HG03175 (cell line): ENCODE data around the gene MAP1LC3B.
A peak's percentile ranks its signal among the peaks of the same experiment; 100 is the strongest.
"Not testable (repeated sequence)": the region's sequence is repeated elsewhere in the genome, so short reads cannot be mapped to it uniquely, and the experiment has no call there.

Experiments used
- ATAC-seq: cut with Tn5 transposase; IDR thresholded peaks from one replicate; pipeline ENCODE4 v1.9.1; 2021; ENCODE audit warnings: mild to moderate bottlenecking, moderate library complexity; ENCODE audit not compliant: unreplicated experiment

Gene MAP1LC3B

DNA sequence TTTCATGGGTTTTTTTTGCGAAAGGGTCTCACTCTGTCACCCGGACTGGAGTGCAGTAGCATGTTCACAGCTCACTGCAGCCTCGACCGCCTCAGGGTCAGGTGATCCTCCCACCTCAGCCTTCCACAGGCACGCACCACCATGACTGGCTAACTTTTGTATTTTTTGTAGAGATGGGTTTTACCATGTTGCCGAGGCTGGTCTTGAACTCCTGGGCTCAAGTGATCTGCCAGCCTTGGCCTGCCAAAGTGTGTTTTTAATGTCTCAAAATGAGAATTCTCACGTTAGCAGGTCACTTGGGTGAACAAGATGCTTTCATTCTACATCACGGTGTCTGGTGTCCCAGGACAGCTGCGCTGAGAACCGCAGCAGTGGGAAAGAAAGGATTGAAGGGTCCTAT is 11.7 kb upstream of the MAP1LC3B start:
- no peak for ATAC-seq

DNA sequence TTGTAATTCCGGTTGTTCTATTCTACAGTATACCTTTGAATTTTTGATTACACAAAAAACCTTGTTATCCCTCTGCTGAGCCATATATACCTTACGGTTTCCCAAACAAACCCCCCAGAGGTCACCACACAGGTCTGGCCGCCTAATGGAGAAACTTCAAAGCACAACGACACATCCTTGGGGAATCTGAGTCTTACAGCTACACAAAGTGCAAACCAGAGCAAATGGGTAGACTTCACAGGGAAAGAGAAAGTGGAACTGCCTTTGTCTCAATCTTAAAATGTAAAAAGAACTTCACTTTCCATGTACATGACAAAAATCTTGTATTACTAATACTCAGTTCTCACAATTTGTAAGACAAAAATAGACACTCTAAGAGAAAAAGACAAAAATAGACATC is 11.3 kb upstream of the MAP1LC3B start:
- no peak for ATAC-seq

DNA sequence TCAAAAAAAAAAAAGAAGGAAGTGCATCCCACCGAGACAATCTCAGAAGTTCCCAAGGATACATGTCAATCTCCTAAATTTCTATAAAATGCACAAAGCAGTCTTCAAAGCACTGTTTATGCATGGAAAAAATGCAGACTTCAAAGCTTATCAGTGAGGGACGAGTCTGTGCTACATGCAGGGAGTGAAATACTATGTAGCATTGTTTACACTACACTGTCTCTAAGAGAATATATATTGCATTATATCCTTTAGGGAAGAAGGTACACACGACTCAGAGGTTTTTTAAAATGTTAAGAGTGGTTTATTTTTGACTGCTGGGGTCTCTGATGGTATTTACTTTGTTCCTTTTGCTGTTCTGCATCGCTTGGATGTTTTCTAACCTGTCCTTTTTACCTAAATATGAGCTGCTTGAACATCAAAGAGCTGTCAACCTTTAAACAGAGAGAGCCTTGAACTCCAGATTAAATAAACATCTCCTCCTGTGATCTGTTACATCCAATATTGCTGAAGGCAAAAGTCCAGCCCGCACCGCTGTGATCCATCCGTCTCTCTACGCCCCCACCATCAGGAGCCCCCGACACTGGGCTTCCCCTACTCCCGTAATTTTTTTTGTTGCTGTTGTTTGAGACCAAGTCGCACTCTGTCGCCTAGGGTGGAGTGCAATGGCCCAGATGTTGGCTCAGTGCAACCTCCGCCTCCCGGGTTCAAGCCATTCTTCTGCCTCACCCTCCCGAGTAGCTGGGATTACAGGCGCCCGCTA is 9.9 kb upstream of the MAP1LC3B start:
- no peak for ATAC-seq

DNA sequence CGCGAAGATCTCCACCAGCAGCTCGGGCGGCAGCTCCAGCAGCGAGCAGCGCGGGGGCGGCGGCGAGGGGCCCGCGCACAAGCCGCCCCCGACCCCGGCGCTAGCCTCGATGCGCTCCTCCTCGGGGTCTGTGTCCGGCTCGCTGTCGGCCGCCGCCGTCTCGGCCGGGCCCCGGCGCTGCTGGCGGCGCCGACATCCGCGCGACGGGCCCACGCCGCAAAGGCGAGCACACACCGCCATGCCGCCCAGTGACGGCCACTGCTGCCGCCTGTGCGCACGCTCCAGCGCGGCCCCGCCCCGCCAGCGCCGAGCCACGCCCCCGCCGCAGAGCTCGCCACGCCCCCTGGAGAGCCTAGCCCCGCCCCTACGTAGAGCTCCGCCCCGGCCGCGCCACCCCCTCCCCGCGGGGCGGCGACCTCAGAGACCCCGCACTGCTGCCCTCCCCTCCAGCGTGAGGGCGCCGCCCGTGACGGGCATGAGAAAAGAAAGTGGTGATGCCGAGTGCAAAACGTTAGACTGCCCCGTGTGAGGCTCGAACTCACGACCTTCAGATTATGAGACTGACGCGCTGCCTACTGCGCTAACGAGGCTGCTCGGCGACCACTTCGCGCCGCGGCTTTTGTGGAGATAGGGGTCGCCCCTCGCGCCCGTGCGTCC is 8.5 kb upstream of the MAP1LC3B start, which contains the start of gene FBXO31:
Gene FBXO31 (minus strand): TSS at position 272 of the 657 bp plus-strand sequence. CDS start 32 bp downstream, at position 240.
- peak; percentile 50 for ATAC-seq

DNA sequence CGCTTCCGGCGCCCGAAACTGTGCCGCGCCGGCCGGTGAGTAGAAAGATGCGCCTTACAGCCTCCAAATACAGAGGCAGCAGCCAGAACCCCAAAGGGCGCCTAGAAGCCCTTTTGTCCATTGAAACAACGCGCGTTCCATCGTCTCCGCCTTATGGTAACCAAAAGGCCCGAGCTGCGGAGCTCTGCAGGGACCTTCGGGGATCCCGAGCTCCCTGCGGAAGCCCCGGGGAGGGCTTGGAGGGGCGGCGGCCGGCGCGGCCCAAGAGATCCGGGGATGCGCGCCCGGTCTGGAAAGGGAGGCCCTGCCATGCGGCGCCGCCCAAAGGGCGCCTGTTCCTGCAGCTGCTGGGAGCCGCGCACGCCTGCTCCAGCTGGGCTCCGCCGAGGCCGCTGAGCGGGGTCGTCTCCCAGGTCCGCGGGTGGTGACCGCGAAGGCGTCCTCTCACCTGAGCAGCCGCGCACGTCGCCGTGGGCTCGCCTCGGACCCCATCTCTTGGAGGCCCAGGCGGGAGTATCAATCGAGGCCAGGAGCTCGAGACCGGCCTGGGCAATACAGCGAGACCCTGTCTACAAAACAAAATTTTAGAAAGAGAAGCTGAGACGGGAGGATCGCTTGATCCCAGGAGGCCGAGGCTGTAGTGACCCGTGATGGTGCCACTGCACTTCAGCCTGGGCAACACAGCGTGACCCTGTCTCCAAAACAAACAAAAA is 7.8 kb upstream of the MAP1LC3B start:
- no peak for ATAC-seq

DNA sequence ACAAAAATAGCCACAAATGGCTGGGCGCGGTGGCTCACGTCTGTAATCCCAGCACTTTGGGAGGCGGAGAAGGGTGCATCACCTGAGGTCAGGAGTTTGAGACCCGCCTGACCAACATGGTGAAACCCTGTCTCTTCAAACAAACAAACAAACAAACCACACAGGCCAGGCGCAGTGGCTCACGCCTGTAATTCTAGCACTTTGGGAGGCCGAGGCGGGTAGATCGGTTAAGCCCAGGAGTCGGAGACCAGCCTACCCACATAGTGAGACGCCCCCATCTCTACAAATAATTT is 7.3 kb upstream of the MAP1LC3B start:
- ATAC-seq = not testable (repeated sequence)

DNA sequence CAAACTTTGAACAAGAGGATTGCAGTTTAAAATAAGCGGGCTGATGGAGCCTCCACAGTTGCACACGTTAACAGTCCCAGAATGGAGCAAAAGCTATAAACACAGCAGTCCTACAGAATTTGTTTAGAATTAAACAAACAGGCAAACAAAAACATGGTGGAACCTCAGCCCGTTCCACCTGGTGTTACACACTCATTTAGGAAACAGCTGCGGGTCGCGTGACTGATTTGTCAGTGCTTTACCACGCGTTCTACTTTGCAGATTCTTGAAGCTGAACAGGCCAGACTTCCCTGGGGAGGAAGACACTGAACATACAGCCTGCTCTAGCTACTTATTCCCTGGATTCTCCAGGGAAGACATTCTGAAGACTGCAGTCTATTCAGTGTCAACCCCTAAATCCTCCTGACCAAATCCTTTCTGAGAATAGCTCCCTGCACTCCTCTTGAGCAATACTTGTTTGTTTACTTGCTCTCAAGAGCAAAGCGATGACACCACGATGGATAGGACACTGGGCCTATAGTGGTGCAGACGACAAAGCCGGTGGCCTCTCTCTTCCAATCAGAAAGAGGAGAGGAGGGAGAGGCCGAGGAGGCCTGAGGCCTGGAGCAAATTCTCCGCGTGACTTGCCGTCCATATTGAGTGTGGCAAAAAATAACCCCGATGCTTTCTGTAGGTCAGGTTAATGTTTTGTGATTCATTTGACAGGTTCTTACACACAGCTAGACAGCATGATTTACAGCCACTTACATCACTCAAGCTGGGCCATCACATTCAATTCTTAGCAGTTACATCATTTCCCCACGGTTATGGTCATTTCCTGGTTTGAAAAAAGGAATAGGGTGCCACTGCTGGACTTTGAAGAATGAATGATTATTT is 4.0 kb upstream of the MAP1LC3B start:
- peak; percentile 60 for ATAC-seq

- ATAC-seq = no peak
Observed at GRCh38 chr16:87388818-87389134, 3.4 kb upstream of the MAP1LC3B start.

DNA sequence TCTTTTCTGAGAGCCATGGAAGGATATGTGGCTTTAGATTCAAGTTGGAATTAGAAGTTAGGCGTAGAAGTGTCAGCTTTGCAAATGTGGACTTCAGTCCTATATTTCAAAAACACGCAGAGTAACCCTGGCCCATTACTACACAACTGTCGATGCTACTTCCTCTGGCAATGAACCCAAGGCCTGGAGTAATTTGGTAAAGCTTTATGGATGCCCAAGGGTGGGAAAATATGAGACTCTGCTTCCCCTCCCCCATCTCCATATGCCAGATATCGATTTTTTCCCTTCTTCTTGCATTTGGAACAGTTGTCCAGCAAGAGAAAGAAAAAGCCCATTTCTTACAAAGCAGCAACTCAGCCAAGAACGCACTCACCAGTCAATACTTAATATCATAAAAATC is 2.9 kb upstream of the MAP1LC3B start:
- ATAC-seq = no peak

DNA sequence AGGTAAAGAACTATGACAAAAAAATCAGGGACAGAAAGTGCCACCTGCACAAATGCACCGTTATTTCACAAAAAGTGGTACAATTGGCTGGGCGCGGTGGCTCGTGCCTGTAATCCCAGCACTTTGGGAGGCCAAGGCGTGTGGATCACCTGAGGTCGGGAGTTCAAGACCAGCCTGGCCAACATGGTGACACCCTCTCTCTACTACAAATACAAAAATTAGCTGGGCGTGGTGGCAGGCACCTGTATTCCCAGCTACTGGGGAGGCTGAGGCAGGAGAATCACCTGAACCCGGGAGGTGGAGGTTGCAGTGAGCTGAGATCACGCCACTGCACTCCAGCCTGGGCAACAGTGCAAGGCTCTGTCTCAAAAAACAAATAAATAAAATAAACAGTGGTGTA is 2.2 kb upstream of the MAP1LC3B start:
- not testable (repeated sequence) for ATAC-seq

DNA sequence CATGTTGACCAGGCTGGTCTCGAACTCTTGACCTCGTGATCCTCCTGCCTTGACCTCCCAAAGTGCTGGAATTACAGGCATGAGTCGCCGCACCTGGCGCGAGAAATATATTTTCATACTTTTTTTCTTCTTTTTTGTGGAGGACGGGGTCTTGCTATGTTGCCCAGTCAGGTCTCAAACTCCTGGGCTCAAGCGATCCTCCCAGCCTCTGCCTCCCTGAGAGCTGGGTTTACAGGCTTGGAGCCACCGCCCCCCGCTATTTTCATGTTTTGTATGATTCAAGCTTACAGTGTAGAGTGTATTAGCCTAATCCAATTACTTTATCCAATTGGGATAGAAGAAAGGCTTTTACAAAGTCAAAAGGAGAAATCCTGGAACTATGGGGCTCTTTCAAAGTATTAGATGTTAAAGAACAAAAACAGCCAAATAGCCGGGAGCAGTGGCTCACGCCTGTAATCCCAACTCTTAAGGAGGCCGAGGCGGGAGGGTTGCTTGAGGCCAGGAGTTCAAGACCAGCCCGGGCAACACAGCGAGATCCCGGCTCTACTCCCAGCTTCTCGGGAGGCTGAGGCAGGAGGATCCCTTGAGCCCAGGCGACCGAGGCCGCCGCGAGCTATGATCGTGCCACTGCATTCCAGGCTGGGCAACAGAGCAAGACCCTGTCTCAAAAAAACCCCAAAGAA is 1.4 kb upstream of the MAP1LC3B start:
- ATAC-seq = no peak

DNA sequence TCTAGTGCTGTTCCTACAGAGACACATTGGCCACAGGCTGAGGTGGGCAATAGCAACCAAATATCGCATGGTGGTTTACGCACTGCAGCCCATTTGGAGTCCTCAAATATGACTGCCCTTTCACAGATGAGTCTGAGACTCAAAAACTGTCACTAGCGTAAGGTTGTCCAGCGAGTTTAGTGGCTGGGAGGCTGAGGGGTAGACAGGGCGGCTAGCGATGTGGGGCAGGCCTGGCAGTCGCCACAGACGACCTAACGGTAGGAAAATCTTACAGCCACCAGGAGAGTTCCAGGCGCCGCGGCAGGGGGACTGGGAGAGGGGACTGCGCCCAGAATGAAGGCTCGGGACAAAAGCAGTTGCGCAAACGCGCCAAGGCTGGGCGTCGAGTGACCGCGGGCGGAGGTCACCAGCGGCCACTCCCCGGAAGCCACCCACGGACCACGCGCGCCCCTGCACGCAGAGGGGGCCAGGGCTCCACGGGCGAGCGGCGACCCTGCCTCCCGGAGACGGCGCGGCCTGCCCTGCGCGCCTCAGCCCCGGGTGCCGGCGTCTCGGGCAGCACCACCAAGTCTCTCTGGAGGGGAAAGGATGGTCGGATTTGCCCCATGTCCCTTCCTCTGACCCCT is 699 bp upstream of the MAP1LC3B start:
- ATAC-seq = no peak

DNA sequence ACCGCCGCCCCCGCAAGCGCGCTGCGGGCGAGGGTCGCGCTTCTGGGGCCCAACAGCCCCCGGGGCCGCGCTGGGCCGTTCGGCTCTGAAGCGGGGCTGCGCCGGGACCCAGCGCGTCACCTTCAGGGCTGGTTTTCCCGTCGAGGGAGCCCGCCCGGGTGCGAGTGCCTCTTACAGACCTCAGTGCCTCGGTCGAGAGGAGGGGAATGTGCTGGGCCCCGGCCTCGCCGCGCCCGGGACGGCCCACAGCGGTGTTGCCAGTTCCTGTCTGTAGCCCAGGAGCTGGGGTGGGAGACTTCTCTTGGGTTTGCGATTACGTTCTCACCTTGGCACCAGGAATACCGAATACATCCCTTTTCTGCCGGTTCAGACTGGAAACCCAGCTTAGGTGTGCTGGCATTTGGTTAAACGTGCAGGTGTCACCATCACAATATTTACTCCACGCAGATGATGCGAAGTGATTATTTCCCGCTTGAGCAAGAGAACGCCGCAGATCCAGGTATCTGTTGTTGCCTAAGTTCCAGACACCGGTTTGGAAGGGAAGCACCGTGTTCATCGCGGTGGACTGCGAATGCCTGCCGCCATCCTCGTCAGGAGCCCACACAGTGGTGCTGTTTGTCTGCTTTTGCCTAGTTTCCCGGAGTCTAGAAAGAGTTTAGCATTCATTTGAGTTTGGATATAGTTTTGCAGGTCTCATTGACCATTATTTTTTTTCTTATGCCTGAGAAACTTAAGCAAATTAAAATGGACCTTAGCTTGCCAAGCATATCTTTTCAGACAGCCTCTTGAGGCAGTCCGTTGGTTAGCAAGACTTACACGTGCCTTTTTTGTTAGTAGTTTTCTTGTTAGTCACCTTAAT is 914 bp downstream of the MAP1LC3B start:
- ATAC-seq = no peak

DNA sequence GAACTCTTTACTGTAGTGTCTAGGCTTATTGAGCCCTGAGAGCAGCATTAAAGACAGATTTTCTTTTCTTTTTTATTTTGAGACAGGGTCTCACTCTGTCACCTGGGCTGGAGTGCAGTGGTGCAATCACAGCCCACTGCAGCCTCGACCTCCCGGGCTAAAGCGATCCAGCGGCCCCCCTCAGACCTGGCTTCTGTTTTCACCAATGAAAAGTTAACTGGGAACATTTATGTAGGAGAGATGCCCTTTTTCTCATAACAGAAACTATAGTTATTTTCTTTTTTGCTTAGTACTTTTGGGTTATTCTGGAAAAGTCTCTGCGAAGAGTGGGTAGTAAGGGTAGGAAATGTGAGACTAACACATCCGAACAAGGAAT is 1.5 kb downstream of the MAP1LC3B start:
- ATAC-seq = no peak

DNA sequence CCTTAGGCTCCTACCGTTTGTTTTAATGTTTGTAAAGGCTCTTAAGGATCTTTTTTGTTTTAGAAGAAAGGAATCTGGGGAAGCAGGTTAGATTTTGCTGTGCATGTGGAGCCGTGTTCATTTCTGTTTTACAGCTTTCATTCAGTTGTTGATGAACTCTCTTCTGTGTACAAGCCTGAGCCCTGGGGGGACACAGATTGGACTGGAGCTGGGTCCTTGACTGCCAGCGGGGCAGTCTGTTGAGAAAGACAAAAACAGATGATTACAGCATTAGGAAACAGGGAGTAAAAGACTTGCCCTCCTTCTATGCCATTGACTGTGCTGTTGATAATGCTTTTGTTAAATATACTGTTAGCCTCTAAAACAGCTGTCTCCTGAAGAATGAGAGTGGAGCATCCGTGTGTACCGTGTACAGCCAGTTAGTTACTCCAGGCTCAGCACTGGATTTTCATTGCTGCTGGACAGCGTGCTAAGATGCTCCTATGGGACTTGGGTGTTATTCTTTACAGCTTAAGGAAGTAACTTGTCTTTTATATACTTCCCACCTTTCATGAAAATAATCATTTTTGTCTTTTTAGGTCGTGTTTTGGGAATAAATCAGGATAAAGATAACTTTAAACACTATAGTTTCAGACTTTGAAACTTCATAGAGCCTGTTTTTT is 3.2 kb downstream of the MAP1LC3B start:
- no peak for ATAC-seq

DNA sequence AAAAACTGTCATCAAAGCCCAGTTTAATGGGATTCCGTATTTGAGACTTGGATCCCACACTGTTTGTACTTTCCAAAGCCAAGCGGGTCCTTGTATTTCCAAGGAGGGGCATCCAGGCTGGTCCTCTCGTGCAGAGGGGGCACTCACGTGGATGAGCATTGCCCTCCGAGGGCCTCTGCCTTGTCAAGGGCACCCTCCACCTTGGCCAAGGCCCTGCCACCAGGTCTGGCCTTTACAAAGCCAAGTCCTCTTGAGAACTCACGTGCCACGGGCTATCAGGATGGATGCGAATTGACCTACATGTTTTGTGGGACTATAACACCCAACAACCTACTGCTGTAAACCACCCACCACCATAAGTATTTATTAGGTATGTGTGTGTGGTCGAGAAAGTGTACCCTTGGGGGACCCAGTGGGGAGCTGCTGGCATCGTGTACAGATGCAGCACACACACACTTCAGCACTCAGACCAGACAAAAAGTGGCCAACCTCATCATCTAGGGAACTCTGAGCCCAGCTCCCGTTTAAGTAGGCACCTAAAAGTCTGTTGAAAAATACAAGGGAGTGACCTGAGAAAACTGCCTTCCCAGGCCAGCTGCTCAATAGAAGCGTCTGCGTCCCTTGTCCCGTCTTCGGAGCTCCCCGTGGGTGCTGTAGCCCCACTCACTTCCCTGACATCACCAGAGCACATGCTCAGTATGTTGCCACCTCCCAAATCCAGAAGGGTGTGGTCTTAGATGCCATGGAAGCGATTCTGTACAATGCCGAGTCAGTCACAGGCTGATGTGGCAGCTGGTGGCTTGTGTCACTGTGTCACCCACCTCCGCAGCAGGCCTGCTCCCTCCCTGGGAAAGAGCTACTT is 12.9 kb downstream of the MAP1LC3B start:
- ATAC-seq = no peak

- ATAC-seq = no peak
Observed at GRCh38 chr16:87406495-87407088, 14.5 kb downstream of the MAP1LC3B start.
